ENCODE measurements around the gene ZBTB7B.

Gene ZBTB7B

GRCh38 chr1:155038602-155039307 lies 36.2 kb downstream of the ZBTB7B start:
- peak; percentile 41 for DNase-seq (ENCODE audit: low spot score)

DNA sequence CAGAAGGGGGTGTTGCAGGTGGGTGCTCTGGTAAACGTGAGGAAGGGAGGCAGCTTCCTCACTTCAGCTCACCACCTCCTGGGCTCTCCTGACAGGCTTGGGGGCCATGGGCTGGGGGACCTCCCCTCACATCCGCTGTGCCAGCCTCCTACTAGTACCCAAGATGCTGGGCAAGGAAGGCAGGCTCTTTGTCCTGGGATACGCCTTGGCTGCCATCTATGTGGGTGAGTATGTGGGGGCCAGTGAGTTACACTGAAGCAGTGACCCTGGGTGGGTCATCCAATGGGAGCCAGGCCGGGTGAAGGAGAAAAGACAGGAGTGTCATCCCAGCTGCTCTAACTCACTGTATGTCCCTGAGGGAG lies 36.7 kb downstream of the ZBTB7B start:
- no peak for DNase-seq (ENCODE audit: low spot score)

DNA sequence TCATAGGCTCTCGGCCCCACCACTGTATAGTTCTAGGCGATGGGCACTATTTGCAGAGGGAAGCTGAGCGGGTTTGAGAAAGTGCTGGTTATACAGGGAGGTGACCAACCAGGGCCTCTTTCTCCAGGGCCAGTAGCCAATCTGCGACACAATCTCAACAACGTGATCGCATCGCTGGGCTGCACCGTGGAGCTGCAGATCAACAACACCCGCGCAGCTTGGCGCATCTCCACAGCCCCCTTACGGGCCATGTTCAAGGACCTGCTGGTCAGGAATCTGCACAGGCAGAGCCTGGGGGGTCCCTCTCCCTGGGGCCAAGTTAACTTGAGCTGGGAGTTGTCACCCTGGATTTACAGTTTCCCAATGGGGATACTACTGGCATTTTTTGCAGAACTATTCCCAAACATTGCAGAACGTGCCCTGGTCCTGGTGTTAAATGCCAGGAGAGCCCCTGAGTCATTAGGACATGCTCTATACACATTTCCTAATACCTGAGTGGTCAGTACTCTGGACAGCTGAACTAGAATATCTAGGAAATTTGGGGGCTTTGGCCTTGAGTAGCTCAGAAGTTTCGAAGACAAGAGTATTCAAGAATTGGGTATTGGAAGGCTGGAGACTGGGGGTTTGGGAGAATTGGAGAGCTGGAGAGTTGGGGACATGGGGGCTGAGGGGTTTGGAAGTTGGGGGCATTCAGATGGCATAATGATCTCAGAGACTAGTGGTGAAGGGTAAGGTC lies 37.9 kb downstream of the ZBTB7B start:
- DNase-seq (ENCODE audit: low spot score): no peak

DNA sequence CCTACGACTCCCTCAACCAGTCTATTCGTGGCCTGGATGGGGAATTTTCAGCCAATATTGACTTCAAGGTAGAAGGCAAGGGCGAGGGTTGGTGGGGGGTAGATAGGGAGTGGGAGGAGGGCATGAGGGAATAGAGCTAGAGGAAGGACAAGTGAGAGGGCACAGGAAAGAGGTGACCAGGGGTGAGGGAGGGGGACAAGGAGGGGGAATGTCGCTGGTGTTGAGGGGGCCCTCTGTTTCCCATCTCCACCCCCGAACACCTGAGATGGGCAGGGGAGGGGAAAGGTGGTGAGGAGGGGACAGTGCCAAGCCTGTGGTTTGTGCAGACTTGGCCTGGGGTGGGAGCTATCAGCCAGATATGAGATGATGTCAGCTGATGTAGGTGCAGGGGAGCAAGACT lies 40.2 kb downstream of the ZBTB7B start:
- no peak for DNase-seq (ENCODE audit: low spot score)

DNA sequence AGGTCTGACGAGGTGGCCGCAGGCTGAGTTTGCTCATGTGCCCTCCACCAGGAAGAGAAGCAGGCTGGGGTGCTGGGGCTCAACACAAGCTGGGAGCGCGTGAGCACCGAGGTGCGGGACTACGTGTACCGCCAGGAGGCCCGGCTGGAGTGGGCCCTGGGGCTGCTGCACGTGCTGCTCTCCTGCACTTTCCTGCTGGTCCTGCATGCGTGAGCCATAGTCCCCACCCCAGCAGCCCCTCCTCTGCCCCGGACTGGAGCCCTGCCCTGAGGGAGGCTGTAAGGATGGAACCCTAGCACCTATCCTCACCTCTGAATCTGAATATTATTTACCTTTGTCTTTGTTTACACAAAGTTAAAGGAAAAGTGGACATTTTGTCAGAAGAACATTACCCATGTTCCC lies 40.7 kb downstream of the ZBTB7B start:
- no peak for DNase-seq (ENCODE audit: low spot score)

DNA sequence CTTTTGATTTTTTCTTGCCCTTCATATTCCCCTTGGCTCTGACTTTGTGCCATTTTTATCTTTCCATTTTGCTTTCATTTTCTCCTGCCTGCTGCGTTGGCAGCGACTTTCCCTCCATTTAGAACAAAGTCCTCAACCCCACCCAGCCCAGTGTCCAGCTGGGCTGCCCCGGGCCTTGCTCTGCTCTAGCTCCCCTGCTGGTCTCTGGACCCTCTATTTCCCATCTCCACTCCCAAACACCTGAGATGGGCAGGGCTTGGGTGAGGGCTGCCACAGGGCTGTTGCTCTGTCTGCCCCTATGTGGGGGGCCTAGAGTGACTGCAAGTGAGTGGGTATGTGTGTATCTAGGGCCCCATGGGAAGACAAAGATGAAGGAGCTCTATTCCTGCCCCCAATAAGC lies 41.2 kb downstream of the ZBTB7B start:
- no peak for DNase-seq (ENCODE audit: low spot score)

GRCh38 chr1:155044365-155044764 lies 41.8 kb downstream of the ZBTB7B start:
- DNase-seq (ENCODE audit: low spot score): no peak

DNA sequence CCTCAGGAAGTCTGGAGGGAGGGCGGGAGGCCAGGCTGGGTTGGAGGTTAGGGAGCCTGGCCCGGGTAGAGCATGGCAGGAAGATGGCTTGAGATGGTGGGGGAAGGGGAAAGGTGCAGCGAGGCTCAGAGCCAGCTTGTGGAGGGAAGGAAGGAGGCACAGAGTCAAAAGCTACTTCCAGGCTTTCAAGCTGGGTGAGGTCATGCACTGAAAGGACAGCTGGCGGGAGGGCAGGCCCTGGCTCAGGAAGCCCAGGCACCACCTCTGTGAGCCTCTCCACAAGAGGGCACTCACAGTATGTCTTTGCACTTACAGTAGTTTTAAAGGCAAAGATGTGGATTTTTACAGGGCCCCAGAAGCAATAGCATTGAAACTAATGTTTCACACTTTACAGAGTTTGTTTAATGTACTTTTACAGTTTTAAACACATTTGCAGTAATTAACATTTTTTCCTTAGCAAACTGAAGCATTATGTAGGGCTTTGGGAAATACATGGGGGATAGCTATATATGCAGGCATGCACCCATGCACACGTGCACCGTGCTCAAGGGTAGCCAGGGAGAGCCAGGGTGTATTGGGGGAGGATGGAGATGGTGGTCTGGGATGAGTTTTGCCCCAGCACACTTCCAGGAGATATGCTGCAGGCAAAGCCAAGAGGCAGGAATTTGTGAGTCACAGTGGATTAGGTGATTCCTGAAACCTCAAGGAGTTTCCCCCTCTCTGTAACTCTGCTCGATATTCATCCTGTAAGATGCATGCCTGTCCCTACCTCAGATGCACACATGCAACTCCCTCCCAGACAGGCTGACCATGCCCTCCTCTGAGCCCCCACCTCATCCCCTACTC lies 42.4 kb downstream of the ZBTB7B start:
- DNase-seq (ENCODE audit: low spot score): peak; percentile 93

- DNase-seq (ENCODE audit: low spot score): no peak
Observed at GRCh38 chr1:155048449-155049334, 46.1 kb downstream of the ZBTB7B start.

GRCh38 chr1:155049651-155050559 lies 47.3 kb downstream of the ZBTB7B start:
- peak; percentile 45 for DNase-seq (ENCODE audit: low spot score)

DNA sequence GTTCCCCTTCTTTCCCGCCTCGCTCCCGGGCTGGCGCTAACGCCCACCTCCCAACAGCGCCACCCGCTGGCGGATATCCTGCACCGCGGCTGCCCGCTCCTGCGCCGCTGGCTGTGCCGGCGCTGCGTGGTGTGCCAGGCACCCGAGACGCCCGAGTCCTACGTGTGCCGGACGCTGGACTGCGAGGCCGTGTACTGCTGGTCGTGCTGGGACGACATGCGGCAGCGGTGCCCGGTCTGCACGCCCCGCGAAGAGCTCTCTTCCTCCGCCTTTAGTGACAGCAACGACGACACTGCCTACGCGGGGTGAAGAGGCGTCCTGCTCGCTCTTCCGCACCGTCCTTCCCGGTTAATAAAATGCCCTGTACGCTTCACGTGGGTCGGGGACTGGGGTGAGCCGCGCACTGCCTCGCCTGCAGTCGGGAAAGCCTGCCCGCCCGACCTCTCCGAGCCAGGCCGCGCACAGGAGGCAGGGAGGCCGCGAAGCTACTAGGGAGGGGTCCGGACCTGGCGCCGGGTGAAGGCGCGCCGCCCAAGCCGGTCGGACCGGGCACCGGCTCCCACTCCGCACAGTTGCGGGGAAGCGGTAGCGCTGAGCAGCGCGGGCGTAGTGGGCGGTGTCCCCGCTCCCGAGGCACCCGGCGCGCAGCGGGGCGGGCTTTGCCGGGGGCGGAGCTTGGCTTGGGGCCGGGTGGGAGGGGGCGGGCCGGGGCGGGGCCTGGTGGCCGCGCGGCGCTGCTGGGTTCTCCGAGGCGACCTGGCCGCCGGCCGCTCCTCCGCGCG lies 48.1 kb downstream of the ZBTB7B start, which contains the start of gene ADAM15:
Gene ADAM15, plus strand, starts transcription at position 757 of the 782 bp plus-strand sequence. CDS start 71 bp downstream, outside the sequence.
- peak; percentile 95 for DNase-seq (ENCODE audit: low spot score)

DNA sequence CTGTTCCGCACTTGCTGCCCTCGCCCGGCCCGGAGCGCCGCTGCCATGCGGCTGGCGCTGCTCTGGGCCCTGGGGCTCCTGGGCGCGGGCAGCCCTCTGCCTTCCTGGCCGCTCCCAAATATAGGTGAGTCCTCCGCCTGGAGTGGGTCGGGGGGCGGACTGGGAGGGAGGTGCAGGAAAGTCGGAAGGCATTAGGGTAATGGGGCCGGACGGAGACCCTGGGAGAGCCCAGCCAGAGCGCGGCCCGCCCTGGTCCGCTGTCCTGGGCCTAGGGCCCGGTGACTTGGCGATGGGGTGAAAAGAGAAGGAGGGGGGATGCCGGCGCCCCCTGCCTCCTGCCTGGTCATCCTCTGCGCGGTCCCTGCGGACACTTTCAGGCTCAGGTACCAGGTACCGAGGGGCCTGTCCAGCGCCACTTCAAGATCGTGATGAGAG lies 48.8 kb downstream of the ZBTB7B start:
- no peak for DNase-seq (ENCODE audit: low spot score)

DNA sequence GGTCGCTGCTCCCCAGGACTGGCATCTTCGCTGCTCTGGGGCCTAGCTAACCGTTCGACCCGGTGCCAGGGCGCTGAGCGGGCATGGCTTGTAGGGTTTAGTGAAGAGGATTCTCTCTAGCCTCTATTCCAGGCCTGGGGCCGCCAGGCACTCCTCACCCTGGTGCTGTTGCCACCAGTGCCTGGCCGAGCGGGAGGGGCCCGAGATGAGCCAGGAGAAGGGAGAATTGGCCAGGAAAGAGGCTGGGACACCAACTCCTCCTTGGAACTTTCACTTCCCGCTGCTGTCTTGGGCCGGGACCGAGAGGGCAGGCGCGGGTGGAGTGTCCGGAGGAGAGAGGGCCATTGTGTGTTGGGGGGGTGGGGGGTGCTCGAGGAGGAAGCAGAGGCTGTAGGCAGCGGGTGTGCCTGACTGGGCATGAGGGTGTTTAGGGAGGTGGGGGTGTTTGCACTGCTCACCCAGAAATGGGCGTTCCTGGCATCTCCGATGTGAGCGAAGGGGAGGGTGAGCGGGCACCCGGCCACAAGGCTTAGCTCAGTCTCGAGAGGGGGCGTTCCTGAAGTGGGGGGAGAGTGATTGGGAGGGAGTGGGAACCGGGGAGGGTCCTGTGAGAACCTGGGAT lies 49.3 kb downstream of the ZBTB7B start:
- peak; percentile 44 for DNase-seq (ENCODE audit: low spot score)

DNA sequence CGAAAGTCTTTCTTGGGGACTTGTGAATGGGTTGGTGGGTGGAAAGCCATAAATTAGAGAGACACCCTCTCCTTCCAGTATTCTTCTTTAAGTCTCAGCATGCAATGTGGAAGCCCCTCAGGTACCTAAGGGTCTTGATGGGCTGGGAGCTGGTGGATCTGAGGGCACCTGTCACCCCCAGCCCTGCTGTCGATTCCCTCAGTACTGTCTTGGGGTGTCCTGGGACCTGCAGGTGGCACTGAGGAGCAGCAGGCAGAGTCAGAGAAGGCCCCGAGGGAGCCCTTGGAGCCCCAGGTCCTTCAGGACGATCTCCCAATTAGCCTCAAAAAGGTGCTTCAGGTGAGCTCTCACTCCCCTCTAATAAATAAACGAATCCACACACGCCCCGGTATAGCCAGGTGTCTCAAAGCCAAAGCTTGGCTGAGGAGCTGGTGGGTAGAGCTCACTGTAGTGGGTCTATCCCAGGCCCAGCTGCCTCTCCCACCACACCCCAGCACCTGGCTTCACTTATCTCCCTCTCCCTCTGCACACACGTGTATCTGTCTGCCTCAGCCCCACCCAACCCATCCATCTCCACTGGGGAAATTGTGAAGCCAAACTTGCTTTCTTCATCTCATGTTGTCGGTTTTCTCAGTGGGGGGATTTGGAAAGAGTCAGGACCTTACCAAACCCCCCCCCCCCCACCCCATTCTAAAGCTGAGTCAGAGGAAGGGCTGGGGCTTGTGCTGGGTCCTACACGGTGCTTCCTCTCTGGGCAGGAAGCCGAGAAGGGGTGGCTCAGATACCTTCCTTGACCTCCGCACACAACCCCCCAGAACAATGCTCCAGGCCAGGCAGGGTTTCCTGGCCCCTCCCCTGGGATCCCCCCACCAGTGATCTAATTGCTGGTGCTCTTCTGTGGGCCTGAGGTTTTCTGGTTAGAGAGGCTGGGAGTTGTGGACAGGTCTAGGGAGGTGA lies 50.1 kb downstream of the ZBTB7B start:
- DNase-seq (ENCODE audit: low spot score): peak; percentile 31

DNA sequence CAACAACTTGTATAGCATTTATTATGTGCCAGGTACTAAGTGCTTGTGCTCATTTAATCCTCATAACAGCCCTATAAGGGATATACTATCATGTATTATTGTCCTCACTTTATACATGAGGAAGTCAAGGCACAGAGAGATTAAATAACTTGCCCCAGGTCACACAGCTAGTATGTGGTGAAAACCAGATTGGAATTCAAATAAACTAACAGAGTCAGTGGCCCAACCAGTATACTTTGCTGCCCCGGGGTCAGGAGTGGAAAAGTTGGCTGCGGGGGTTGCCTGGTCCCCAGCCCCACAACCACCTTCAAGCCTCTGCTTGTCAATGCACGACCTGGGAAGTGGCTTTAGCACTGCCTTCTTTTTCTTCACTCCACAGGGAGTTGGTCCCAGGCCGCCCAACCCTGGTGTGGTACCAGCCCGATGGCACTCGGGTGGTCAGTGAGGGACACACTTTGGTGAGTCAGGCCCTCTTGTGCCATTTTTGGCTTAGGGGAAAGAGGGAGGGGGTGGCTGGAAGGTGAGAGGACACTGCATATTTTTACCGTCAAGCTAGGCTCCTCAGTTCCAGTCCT lies 51.0 kb downstream of the ZBTB7B start:
- no peak for DNase-seq (ENCODE audit: low spot score)

DNA sequence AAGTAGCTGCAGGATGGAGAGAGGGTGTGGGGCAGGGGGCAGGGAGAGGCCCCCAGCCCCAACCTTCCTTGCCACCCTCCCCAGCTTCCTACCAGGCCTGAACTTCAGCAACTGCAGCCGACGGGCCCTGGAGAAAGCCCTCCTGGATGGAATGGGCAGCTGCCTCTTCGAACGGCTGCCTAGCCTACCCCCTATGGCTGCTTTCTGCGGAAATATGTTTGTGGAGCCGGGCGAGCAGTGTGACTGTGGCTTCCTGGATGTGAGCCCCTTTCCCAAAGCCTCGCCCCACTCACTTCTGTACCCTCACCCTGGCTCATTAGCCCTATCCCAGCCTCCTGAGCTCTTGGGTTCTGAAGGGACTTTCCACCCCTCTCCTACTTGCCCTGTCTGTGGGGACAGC lies 54.5 kb downstream of the ZBTB7B start:
- no peak for DNase-seq (ENCODE audit: low spot score)

DNA sequence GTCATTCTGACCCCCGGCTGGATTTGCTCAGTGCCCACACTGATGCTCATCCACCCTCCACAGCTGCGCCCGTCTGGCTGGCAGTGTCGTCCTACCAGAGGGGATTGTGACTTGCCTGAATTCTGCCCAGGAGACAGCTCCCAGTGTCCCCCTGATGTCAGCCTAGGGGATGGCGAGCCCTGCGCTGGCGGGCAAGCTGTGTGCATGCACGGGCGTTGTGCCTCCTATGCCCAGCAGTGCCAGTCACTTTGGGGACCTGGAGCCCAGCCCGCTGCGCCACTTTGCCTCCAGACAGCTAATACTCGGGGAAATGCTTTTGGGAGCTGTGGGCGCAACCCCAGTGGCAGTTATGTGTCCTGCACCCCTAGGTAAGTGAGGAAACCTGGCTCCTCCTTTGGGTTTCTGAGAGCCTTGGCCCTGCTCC lies 55.2 kb downstream of the ZBTB7B start:
- no peak for DNase-seq (ENCODE audit: low spot score)

DNA sequence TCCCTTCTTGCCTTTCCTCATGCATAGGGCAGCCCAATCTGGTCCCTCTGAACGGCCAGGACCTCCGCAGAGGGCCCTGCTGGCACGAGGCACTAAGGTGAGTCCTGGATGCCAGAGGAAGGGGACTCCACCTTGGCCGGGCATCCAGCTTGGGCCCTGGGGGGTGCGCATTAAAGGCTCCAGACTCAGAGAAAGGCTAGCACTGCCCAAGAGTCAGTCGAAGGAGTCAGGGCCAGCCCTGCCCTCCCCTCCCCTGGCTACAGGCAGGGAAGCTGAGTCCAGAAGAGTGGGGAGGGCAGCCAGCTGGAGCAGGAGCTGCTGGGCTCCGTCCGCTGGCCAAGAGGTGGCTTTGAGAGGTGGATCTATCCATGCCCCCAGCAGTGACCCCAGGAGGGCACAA lies 58.1 kb downstream of the ZBTB7B start:
- DNase-seq (ENCODE audit: low spot score): no peak

All from AG08395 (cell line).